CD14-positive monocyte (primary cell): ENCODE results near the gene GLP1R. TPM values are rescaled to one million over a fixed set of nuclear protein-coding genes. Genes with fewer than 3 reads are reported as not detected.
A peak's percentile ranks its signal among the peaks of the same experiment; 100 is the strongest.

ENCODE experiments used
- DNase-seq, 3 donors: peaks; one replicate each; pipeline ENCODE4 v3.0.0-alpha.2; 2011 to 2022
- H2AFZ ChIP-seq: 2 replicates; pipeline ENCODE4 v1.6.0; 2012; ENCODE audit warnings: mild to moderate bottlenecking, low read depth, low read length, inconsistent platforms; ENCODE audit not compliant: insufficient read depth, poor library complexity, severe bottlenecking
- H3K27ac ChIP-seq, 2 donors: 1 replicate in 1 of 2; 2 replicates in 1 of 2; pipeline ENCODE4 v1.5.1; 2012 to 2013; ENCODE audit warnings: low read length in 2 of 2, control low read depth in 1 of 2, inconsistent platforms in 1 of 2, low read depth in 1 of 2, mild to moderate bottlenecking in 1 of 2
- H3K27me3 ChIP-seq, 2 donors: one replicate each; pipeline versions ENCODE4 v1.6.0 to v1.6.1; 2011 to 2013; ENCODE audit warnings: low read length in 2 of 2; ENCODE audit not compliant: control insufficient read depth in 2 of 2, insufficient read depth in 2 of 2
- H3K36me3 ChIP-seq, 2 donors: replicated peaks in 1 of 2; 1 replicate in 1 of 2; 2 replicates in 1 of 2; pipeline versions ENCODE4 v1.5.1 to v1.6.1; 2012 to 2013; ENCODE audit warnings: low read length in 2 of 2, control low read depth in 1 of 2, inconsistent platforms in 1 of 2, mild to moderate bottlenecking in 1 of 2; ENCODE audit not compliant: insufficient read depth in 2 of 2, control insufficient read depth in 1 of 2
- H3K4me1 ChIP-seq, 2 donors: 1 replicate in 1 of 2; 2 replicates in 1 of 2; pipeline versions ENCODE4 v1.5.1 to v1.6.1; 2012 to 2013; ENCODE audit warnings: low read length in 2 of 2, control low read depth in 1 of 2, inconsistent platforms in 1 of 2, mild to moderate bottlenecking in 1 of 2, moderate library complexity in 1 of 2; ENCODE audit not compliant: insufficient read depth in 2 of 2, control insufficient read depth in 1 of 2
- H3K4me2 ChIP-seq: replicated peaks from 2 replicates; pipeline ENCODE3; 2012; ENCODE audit warnings: low read length, moderate library complexity, mild to moderate bottlenecking; ENCODE audit not compliant: poor library complexity, severe bottlenecking; ENCODE audit errors: extremely low read depth
- H3K4me3 ChIP-seq, 3 experiments: fragments of 200-600 bp in 1 of 3; sonication (generic) in 1 of 3; replicated peaks in 1 of 3; 1 replicate in 2 of 3; 2 replicates in 1 of 3; pipeline ENCODE4 v1.5.1; 2011 to 2013; ENCODE audit warnings: low read length in 3 of 3, mild to moderate bottlenecking in 3 of 3, control low read depth in 2 of 3, low read depth in 2 of 3, inconsistent platforms in 1 of 3, moderate library complexity in 1 of 3
- H3K79me2 ChIP-seq: 2 replicates; pipeline ENCODE4 v1.6.0; 2012; ENCODE audit warnings: mild to moderate bottlenecking, control low read depth, inconsistent platforms, low read length, moderate library complexity; ENCODE audit not compliant: insufficient read depth
- H3K9ac ChIP-seq: 2 replicates; pipeline ENCODE4 v1.6.0; 2017; ENCODE audit warnings: low read length, mild to moderate bottlenecking; ENCODE audit not compliant: insufficient read depth, poor library complexity, severe bottlenecking
- H3K9me3 ChIP-seq, 2 donors: replicated peaks in 1 of 2; 1 replicate in 1 of 2; 2 replicates in 1 of 2; pipeline versions ENCODE4 v1.5.1 to v1.6.1; 2012 to 2013; ENCODE audit warnings: low read length in 2 of 2, control low read depth in 1 of 2; ENCODE audit not compliant: control insufficient read depth in 1 of 2, insufficient read depth in 1 of 2
- H4K20me1 ChIP-seq: 2 replicates; pipeline ENCODE4 v1.6.0; 2012; ENCODE audit warnings: mild to moderate bottlenecking, low read length, control low read depth, moderate library complexity; ENCODE audit not compliant: insufficient read depth
- H3K27ac Mint-ChIP-seq, 7 donors: one replicate each; pipeline ENCODE4 v1.8.0; 2020; ENCODE audit warnings: mild to moderate bottlenecking in 7 of 7, mixed read lengths in 7 of 7, moderate library complexity in 6 of 7, inconsistent platforms in 2 of 7
- H3K27me3 Mint-ChIP-seq, 3 donors: one replicate each; pipeline ENCODE4 v1.8.0; 2021 to 2022; ENCODE audit warnings: low read depth in 3 of 3, mild to moderate bottlenecking in 3 of 3, mixed read lengths in 3 of 3, moderate library complexity in 3 of 3, inconsistent platforms in 1 of 3
- H3K36me3 Mint-ChIP-seq, 2 donors: one replicate each; pipeline ENCODE4 v1.8.0; 2020; ENCODE audit warnings: mixed read lengths in 2 of 2, inconsistent platforms in 1 of 2, mild to moderate bottlenecking in 1 of 2
- H3K4me1 Mint-ChIP-seq: one replicate; pipeline ENCODE4 v1.8.0; 2020; ENCODE audit warnings: mild to moderate bottlenecking, mixed read lengths
- H3K4me3 Mint-ChIP-seq, 2 donors: one replicate each; pipeline ENCODE4 v1.8.0; 2020; ENCODE audit warnings: mild to moderate bottlenecking in 2 of 2, mixed read lengths in 2 of 2, moderate library complexity in 1 of 2
- H3K9me3 Mint-ChIP-seq, 7 donors: one replicate each; pipeline ENCODE4 v1.8.0; 2020 to 2022; ENCODE audit warnings: mixed read lengths in 7 of 7, mild to moderate bottlenecking in 6 of 7, moderate library complexity in 6 of 7, inconsistent platforms in 2 of 7
- CTCF ChIP-seq: fragments of 200-600 bp; IDR thresholded peaks from one replicate; pipeline ENCODE4 v1.8.0; 2022; ENCODE audit warnings: antibody characterized with exemption, mild to moderate bottlenecking
- WGBS: methylation state at CpG from one replicate; pipeline ENCODE4 v1.1.5; 2013; ENCODE audit warnings: missing lambda C conversion rate; ENCODE audit not compliant: insufficient coverage; 5-methylcytosine and 5-hydroxymethylcytosine counted together
- intact Hi-C, 2 donors: fragments of 100-400 bp; cut with micrococcal nuclease; formaldehyde crosslinking; loops; one replicate each; pipeline versions ENCODE4 v1.15.0 to v1.15.1; 2023
- polyA plus RNA-seq, 3 donors: library from polyadenylated mRNA; depleted of rRNA in 1 of 3; unstranded in 2 of 3; stranded (reverse) in 1 of 3; fragments of 300-500 nt in 2 of 3; fragments of >200 nt in 1 of 3; fragmentation: Illumina TruSeq in 2 of 3; gene quantifications; 1 replicate in 2 of 3; 2 replicates in 1 of 3; pipeline ENCODE4 v1.2.3, GENCODE V29; 2012 to 2021

GLP1R gene
- polyA plus RNA-seq, 3 donors = not detected

DNA sequence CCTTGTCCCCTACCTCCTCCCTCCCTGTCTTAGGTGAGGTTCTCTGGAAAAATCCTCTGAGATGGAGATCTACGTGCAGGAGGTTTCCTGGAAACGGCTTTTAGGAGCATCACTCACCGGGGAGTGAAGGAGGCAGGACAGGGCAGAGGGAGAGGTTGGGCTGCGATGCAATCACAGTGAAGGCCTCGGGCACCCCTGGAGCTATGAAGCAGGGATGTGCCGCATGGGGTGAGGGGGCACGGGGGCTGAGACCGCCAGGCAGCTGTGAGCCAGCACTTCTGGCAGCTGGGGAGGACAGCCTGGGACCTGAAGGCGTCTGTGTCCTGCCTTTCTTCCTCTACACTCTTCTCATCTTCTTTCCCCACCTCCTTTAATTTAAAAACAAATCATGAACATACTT lies 12.9 kb upstream of the GLP1R start:
- H4K20me1 ChIP-seq = no peaks in the 10 kb centered on the region
- WGBS = 40% methylated on average over 4 of the region's 9 CpGs
- TF ChIP-seq CTCF = no peak
- H3K27me3 ChIP-seq = peaks cover 26 to 28% of the 10 kb centered on the region in 2 donors
- H3K4me2 ChIP-seq = no peak overlapping the region
- no peak overlapping the region for H3K4me3 ChIP-seq
- H3K9ac ChIP-seq = no peak overlapping the region
- H3K27me3 Mint-ChIP-seq = peaks cover 10 to 49% (median 32%) of the 10 kb centered on the region in 3 donors
- no peaks in the 10 kb centered on the region for H3K36me3 ChIP-seq
- H2AFZ ChIP-seq = no peak overlapping the region
- no peak overlapping the region for H3K27ac Mint-ChIP-seq
- DNase-seq = no peak
- H3K4me1 ChIP-seq = peaks cover 0 to 2% of the 10 kb centered on the region in 2 donors
- no peaks in the 10 kb centered on the region for H3K9me3 ChIP-seq
- intact Hi-C loops = no loop called here
- H3K4me3 Mint-ChIP-seq = peak overlapping the region in 1 of 2 donors; percentile 49
- H3K36me3 Mint-ChIP-seq = no peaks in the 10 kb centered on the region
- H3K4me1 Mint-ChIP-seq = peaks cover 6% of the 10 kb centered on the region
- H3K9me3 Mint-ChIP-seq = peaks cover 0 to 1% (median 0%) of the 10 kb centered on the region in 7 donors
- H3K27ac ChIP-seq = no peak overlapping the region
- no peaks in the 10 kb centered on the region for H3K79me2 ChIP-seq

DNA sequence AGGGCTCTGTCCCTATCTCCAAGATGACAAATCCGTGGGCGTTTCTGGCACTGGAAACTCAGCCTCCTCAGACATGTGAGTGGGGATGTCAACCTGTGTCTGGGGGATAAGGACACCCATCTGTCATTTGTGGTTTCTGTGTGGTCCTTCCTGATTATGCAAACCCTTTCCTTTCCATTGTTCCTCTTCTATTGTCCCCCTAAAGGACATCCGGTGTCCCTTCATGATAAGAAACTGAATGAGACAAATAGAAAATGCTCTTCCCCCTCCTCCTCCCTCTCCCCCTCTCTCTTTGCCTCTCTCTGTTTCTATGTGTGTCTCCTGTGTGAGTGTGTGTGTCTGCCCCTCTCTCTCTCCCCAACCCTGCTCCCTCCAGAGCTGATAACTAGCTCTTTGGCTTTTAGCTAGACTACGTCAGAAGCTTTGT lies 11.5 kb upstream of the GLP1R start:
- intact Hi-C loops = no loop called here
- no peak overlapping the region for H3K27ac ChIP-seq
- no peaks in the 10 kb centered on the region for H3K79me2 ChIP-seq
- no CpG with 5 or more reads among the region's 4 CpGs for WGBS
- Mint-ChIP-seq H3K36me3 (no peaks in the 10 kb centered on the region), H3K27me3 (peaks cover 13 to 54% (median 32%) of the 10 kb centered on the region in 3 donors), H3K4me1 (peaks cover 6% of the 10 kb centered on the region), H3K9me3 (peaks cover 0 to 5% (median 2%) of the 10 kb centered on the region in 7 donors), H3K4me3 (no peak overlapping the region), H3K27ac (no peak overlapping the region)
- no peak for TF ChIP-seq CTCF
- H4K20me1 ChIP-seq = no peaks in the 10 kb centered on the region
- peaks cover 0 to 3% of the 10 kb centered on the region in 2 donors for H3K9me3 ChIP-seq
- H3K4me2 ChIP-seq = no peak overlapping the region
- peaks cover 0 to 2% of the 10 kb centered on the region in 2 donors for H3K4me1 ChIP-seq
- H3K27me3 ChIP-seq = peaks cover 24 to 26% of the 10 kb centered on the region in 2 donors
- no peak for DNase-seq
- no peak overlapping the region for H2AFZ ChIP-seq
- H3K9ac ChIP-seq = no peak overlapping the region
- H3K4me3 ChIP-seq = no peak overlapping the region
- H3K36me3 ChIP-seq = no peaks in the 10 kb centered on the region
